Mammary epithelial cell (primary cell): Measurements from ENCODE around the gene CCDC88C.

Experiments used
- EZH2 ChIP-seq: IDR thresholded peaks from 2 replicates; pipeline ENCODE4 v1.6.1; 2012; ENCODE audit warnings: low read length, inconsistent platforms, borderline replicate concordance
- TF ChIP-seq, protein P1 (sequence below), 2 donors: IDR thresholded peaks in 1 of 2; conservative IDR thresholded peaks in 1 of 2; 2 replicates each; pipeline ENCODE4 v1.5.1; 2011 to 2012; ENCODE audit warnings: inconsistent platforms in 2 of 2, low read length in 2 of 2, mild to moderate bottlenecking in 2 of 2, control low read depth in 1 of 2, low read depth in 1 of 2; ENCODE audit not compliant: insufficient read depth in 1 of 2; ENCODE audit errors: extremely low read depth in 1 of 2

DNA sequence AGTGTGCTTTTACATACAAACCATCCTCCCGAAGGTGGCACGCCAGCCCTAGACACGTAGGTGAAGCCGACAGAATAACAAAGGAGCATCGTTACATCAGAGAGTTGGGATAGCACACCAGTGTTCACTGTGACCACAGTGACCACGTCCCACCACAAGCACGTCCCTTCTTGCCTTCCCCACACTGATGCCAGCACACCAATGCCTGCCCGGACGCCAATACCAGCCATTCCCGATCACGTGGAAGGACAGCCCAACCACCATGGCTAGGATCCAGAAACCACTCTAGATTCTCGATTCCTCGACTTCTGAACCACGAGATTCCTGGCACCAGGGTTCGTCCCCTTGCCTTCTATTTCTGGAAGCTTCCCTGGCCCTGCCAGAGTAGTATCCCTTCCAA is 125.1 kb downstream of the CCDC88C start:
- TF ChIP-seq, protein P1, sequence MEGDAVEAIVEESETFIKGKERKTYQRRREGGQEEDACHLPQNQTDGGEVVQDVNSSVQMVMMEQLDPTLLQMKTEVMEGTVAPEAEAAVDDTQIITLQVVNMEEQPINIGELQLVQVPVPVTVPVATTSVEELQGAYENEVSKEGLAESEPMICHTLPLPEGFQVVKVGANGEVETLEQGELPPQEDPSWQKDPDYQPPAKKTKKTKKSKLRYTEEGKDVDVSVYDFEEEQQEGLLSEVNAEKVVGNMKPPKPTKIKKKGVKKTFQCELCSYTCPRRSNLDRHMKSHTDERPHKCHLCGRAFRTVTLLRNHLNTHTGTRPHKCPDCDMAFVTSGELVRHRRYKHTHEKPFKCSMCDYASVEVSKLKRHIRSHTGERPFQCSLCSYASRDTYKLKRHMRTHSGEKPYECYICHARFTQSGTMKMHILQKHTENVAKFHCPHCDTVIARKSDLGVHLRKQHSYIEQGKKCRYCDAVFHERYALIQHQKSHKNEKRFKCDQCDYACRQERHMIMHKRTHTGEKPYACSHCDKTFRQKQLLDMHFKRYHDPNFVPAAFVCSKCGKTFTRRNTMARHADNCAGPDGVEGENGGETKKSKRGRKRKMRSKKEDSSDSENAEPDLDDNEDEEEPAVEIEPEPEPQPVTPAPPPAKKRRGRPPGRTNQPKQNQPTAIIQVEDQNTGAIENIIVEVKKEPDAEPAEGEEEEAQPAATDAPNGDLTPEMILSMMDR (conservative IDR thresholded peaks at IDR 0.05 in 1 of 2, IDR thresholded peaks at IDR 0.05 in 1 of 2; ENCODE audit: extremely low read depth in 1 of 2, insufficient read depth in 1 of 2, low read depth in 1 of 2, low read length in 2 of 2), result no peak
- no peak for TF ChIP-seq EZH2
